RWPE2 (cell line): ENCODE data around the gene AUH.
A peak's percentile ranks its signal among the peaks of the same experiment; 100 is the strongest.

Source experiments
- ATAC-seq: fragments of 200-7000 bp; cut with Tn5 transposase; 3 replicates; pipeline ENCODE4 v1.9.1; 2021; ENCODE audit warnings: low read depth
- DNase-seq: peaks from one replicate; pipeline ENCODE4 v3.0.0-alpha.2; 2020; ENCODE audit warnings: low spot score
- H3K27ac ChIP-seq: fragments of 450-650 bp; 2 replicates; pipeline ENCODE4 v1.5.1; 2017; ENCODE audit warnings: mild to moderate bottlenecking; ENCODE audit not compliant: poor library complexity, severe bottlenecking
- H3K27me3 ChIP-seq: fragments of 250-450 bp; sonication (Bioruptor Pico); 2 replicates; pipeline ENCODE4 v1.5.1; 2021; ENCODE audit warnings: mild to moderate bottlenecking, moderate library complexity; ENCODE audit not compliant: insufficient read depth, poor library complexity, severe bottlenecking
- H3K36me3 ChIP-seq: fragments of 250-450 bp; sonication (Bioruptor Pico); 2 replicates; pipeline ENCODE4 v1.5.1; 2020; ENCODE audit warnings: low read depth, mild to moderate bottlenecking, moderate library complexity
- H3K4me1 ChIP-seq: fragments of 250-450 bp; sonication (Bioruptor Pico); 2 replicates; pipeline ENCODE4 v1.5.1; 2021; ENCODE audit warnings: mild to moderate bottlenecking, moderate library complexity; ENCODE audit not compliant: insufficient read depth, poor library complexity, severe bottlenecking
- H3K4me3 ChIP-seq: fragments of 250-450 bp; sonication (Bioruptor Pico); 2 replicates; pipeline ENCODE4 v1.5.1; 2021; ENCODE audit warnings: mild to moderate bottlenecking, moderate library complexity; ENCODE audit not compliant: severe bottlenecking
- H3K9me3 ChIP-seq: fragments of 250-450 bp; sonication (Bioruptor Pico); 2 replicates; pipeline ENCODE4 v1.5.1; 2021; ENCODE audit warnings: mild to moderate bottlenecking, moderate library complexity; ENCODE audit not compliant: severe bottlenecking
- CTCF ChIP-seq: fragments of 450-650 bp; IDR thresholded peaks from one replicate; pipeline ENCODE4 v1.5.1; 2017; ENCODE audit warnings: mild to moderate bottlenecking, moderate library complexity; ENCODE audit not compliant: poor library complexity, severe bottlenecking

Gene AUH

GRCh38 chr9:91298311-91298710 lies 63.4 kb downstream of the AUH start:
- DNase-seq (no peak), ATAC-seq (peak; percentile 74)
- Histone ChIP-seq H3K27ac (no peak overlapping the region), H3K9me3 (no peaks in the 10 kb centered on the region), H3K27me3 (no peaks in the 10 kb centered on the region), H3K36me3 (peaks cover 14% of the 10 kb centered on the region), H3K4me1 (peaks cover 36% of the 10 kb centered on the region), H3K4me3 (no peak overlapping the region)
- TF ChIP-seq CTCF, result no peak

GRCh38 chr9:91297306-91297705 lies 64.4 kb downstream of the AUH start:
- DNase-seq, result no peak
- H3K27me3 ChIP-seq, result no peaks in the 10 kb centered on the region
- H3K36me3 ChIP-seq, result peaks cover 14% of the 10 kb centered on the region
- no peak for TF ChIP-seq CTCF
- no peak overlapping the region for H3K27ac ChIP-seq
- no peaks in the 10 kb centered on the region for H3K9me3 ChIP-seq
- no peak for ATAC-seq
- no peak overlapping the region for H3K4me3 ChIP-seq
- peaks cover 28% of the 10 kb centered on the region for H3K4me1 ChIP-seq

- H3K4me3 ChIP-seq, result no peak overlapping the region
- ATAC-seq (no peak), DNase-seq (no peak)
- no peaks in the 10 kb centered on the region for H3K27me3 ChIP-seq
- peaks cover 14% of the 10 kb centered on the region for H3K36me3 ChIP-seq
- no peak overlapping the region for H3K27ac ChIP-seq
- TF ChIP-seq CTCF, result no peak
- peaks cover 18% of the 10 kb centered on the region for H3K4me1 ChIP-seq
- no peaks in the 10 kb centered on the region for H3K9me3 ChIP-seq
Measured at GRCh38 chr9:91296354-91296753, 65.4 kb downstream of the AUH start.

GRCh38 chr9:91295357-91295756 lies 66.4 kb downstream of the AUH start:
- peaks cover 14% of the 10 kb centered on the region for H3K36me3 ChIP-seq
- H3K4me3 ChIP-seq, result no peak overlapping the region
- DNase-seq, result no peak
- no peak overlapping the region for H3K27ac ChIP-seq
- TF ChIP-seq CTCF, result no peak
- peaks cover 10% of the 10 kb centered on the region for H3K4me1 ChIP-seq
- no peaks in the 10 kb centered on the region for H3K27me3 ChIP-seq
- ATAC-seq, result no peak
- no peaks in the 10 kb centered on the region for H3K9me3 ChIP-seq

GRCh38 chr9:91291866-91292265 lies 69.9 kb downstream of the AUH start:
- ATAC-seq, result no peak
- no peak for DNase-seq
- H3K27me3 ChIP-seq, result no peaks in the 10 kb centered on the region
- H3K4me3 ChIP-seq, result no peak overlapping the region
- no peaks in the 10 kb centered on the region for H3K9me3 ChIP-seq
- no peak for TF ChIP-seq CTCF
- H3K36me3 ChIP-seq, result peaks cover 12% of the 10 kb centered on the region
- H3K4me1 ChIP-seq, result no peaks in the 10 kb centered on the region
- H3K27ac ChIP-seq, result no peak overlapping the region
